ENCODE measurements around the gene TGFB2. TPM values are rescaled to one million over a fixed set of nuclear protein-coding genes. Genes with fewer than 3 reads are reported as not detected.

TGFB2 gene
- total RNA-seq, 1 experiment from 2014 or later: not detected

GRCh38 chr1:218459878-218460711 lies 115.0 kb downstream of the TGFB2 start:
- H3K23me2 ChIP-seq (ENCODE audit: insufficient read length, low read depth, low read length, poor library complexity, severe bottlenecking): no peaks in the 10 kb centered on the region
- no peak overlapping the region for H3K9ac ChIP-seq (ENCODE audit: extremely low read depth, insufficient read length, low read length)
- no peak overlapping the region for H2BK15ac ChIP-seq (ENCODE audit: low read depth, low read length)
- peak overlapping the region; percentile 67; the same call in 1 of the 2 replicates for H3K14ac ChIP-seq (ENCODE audit: insufficient read depth, low read length)
- no peaks in the 10 kb centered on the region for H3K79me1 ChIP-seq (ENCODE audit: insufficient read depth, low read depth, low read length, poor library complexity, severe bottlenecking)
- H2BK120ac ChIP-seq (ENCODE audit: low read depth, low read length, poor library complexity, severe bottlenecking): peak overlapping the region; percentile 69
- H3K27me3 ChIP-seq (ENCODE audit: insufficient read depth, low read length): no peaks in the 10 kb centered on the region
- no CpG with 5 or more reads among the region's 6 CpGs for WGBS (ENCODE audit: extremely low coverage, insufficient read length, low lambda C conversion rate)
- Mint-ChIP-seq H3K9me3 (no peaks in the 10 kb centered on the region; a peak in 2 of 5 replicates), H3K4me1 (peaks cover 24 to 27% of the 10 kb centered on the region in 2 experiments), H3K27me3 (ENCODE audit: low read depth) (no peaks in the 10 kb centered on the region), H3K27ac (peak overlapping the region; percentile 87 to 92 (median 92)), H3K36me3 (ENCODE audit: insufficient read depth in 1 of 3, low read depth in 3 of 3) (no peaks in the 10 kb centered on the region), H3K4me3 (0 out of 5 replicates have a peak overlapping the region, but pooled peaks of 1 of the 2 experiments have one; percentile 8)
- H3K23ac ChIP-seq (ENCODE audit: insufficient read length, low read depth, low read length): no peak overlapping the region
- peak; percentile 56 for DNase-seq
- no peak overlapping the region for H4K8ac ChIP-seq (replicated peaks; ENCODE audit: insufficient read length, low read depth, low read length)
- peak overlapping the region; percentile 92 for H2AK5ac ChIP-seq (ENCODE audit: insufficient read length, low read length)
- peak overlapping the region; percentile 35 for H3K27ac ChIP-seq (ENCODE audit: insufficient read length, low read depth, low read length)
- no peak overlapping the region for H4K91ac ChIP-seq (ENCODE audit: insufficient read length, low read depth, low read length)
- H3K9me3 ChIP-seq (ENCODE audit: control insufficient read depth, low read depth, low read length): no peaks in the 10 kb centered on the region
- peak overlapping the region; percentile 60 for H2BK20ac ChIP-seq (ENCODE audit: low read depth, low read length, poor library complexity, severe bottlenecking)
- peak overlapping the region; percentile 75 for H4K5ac ChIP-seq (ENCODE audit: insufficient read length, low read depth, low read length)
- H3K18ac ChIP-seq (ENCODE audit: insufficient read length, low read depth, low read length): peak overlapping the region; percentile 90
- H2BK5ac ChIP-seq (ENCODE audit: insufficient read length, low read length): no peak overlapping the region
- H3K4me2 ChIP-seq (ENCODE audit: insufficient read depth, insufficient read length, low read length): peak overlapping the region; percentile 28
- H2BK12ac ChIP-seq (ENCODE audit: insufficient read length, low read depth, low read length): peak overlapping the region; percentile 99
- no peak overlapping the region; the same call in 1 of the 2 replicates for H3K4ac ChIP-seq (ENCODE audit: low read depth, low read length)
- no peak overlapping the region for H3K56ac ChIP-seq (ENCODE audit: insufficient read length, low read depth, low read length)
- H4K20me1 ChIP-seq (ENCODE audit: control insufficient read depth, insufficient read depth, insufficient read length): no peaks in the 10 kb centered on the region
- peak overlapping the region; percentile 5 for H3T11ph ChIP-seq (ENCODE audit: low read length)
- no peak overlapping the region for H2AFZ ChIP-seq (ENCODE audit: low read length)
- H3K4me1 ChIP-seq (ENCODE audit: insufficient read depth, low read length): peaks cover 10% of the 10 kb centered on the region; the same call in 1 of the 2 replicates
- TF ChIP-seq CTCF (conservative IDR thresholded peaks at IDR 0.05): no peak
- no peaks in the 10 kb centered on the region for H3K79me2 ChIP-seq (ENCODE audit: insufficient read depth, low read length)
